ENCODE results near the gene MYO7B. TPM values are rescaled to one million over a fixed set of nuclear protein-coding genes. Genes with fewer than 3 reads are reported as not detected.

Gene MYO7B
- total RNA-seq, 6 donors from 2014 or later: 1.2 to 6.1 (median 3.1) TPM

DNA sequence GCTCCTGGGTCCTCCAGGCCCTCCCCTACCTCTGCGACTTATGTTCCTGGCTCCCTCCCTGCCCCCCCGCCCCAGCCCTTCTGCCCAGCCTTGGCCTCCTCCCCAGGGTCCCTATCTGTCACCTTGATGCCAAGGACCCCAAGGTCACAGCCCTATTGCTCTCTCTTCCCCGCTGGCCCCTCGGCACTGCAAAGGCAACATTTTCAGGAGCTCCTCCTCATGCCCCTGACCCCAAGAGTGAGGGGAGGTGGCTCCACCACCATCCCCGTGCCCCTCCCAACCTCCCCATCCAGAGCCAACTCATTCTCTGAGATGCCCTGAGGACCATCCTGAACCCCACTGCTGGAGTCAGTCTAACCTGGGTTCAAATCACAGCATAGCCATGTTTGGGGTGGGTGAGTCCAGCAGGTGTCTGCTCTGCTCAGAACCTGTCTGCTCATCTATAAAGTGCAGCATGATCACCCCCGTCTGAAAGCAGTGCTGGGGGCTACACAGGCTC is 128.1 kb downstream of the MYO7B start:
- peaks cover 0 to 12% (median 0%) of the 10 kb centered on the region in 4 donors for H3K36me3 ChIP-seq
- no peak for ATAC-seq (ENCODE audit: low FRiP score in 2 of 2)
- H3K4me1 ChIP-seq: peaks cover 35 to 67% (median 49%) of the 10 kb centered on the region in 4 donors
- H3K9me3 ChIP-seq: no peaks in the 10 kb centered on the region
- H3K27me3 ChIP-seq: peaks cover 0 to 6% (median under 1%) of the 10 kb centered on the region in 4 donors
- 70 to 77% methylated on average over 4 to 5 of the region's 6 CpGs for WGBS, 2 donors
- DNase-seq: no peak
- peak overlapping the region; percentile 81 to 89 (median 86) for H3K27ac ChIP-seq
- peak overlapping the region in 3 of 4 donors; percentile 33 to 47 (median 45) for H3K4me3 ChIP-seq
- TF ChIP-seq, protein P1, sequence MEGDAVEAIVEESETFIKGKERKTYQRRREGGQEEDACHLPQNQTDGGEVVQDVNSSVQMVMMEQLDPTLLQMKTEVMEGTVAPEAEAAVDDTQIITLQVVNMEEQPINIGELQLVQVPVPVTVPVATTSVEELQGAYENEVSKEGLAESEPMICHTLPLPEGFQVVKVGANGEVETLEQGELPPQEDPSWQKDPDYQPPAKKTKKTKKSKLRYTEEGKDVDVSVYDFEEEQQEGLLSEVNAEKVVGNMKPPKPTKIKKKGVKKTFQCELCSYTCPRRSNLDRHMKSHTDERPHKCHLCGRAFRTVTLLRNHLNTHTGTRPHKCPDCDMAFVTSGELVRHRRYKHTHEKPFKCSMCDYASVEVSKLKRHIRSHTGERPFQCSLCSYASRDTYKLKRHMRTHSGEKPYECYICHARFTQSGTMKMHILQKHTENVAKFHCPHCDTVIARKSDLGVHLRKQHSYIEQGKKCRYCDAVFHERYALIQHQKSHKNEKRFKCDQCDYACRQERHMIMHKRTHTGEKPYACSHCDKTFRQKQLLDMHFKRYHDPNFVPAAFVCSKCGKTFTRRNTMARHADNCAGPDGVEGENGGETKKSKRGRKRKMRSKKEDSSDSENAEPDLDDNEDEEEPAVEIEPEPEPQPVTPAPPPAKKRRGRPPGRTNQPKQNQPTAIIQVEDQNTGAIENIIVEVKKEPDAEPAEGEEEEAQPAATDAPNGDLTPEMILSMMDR (IDR thresholded peaks at IDR 0.05): no peak
- TF ChIP-seq POLR2AphosphoS5 (IDR thresholded peaks at IDR 0.05): no peak
- no peak for TF ChIP-seq POLR2A (IDR thresholded peaks at IDR 0.05)
- TF ChIP-seq EP300 (IDR thresholded peaks at IDR 0.05): no peak

DNA sequence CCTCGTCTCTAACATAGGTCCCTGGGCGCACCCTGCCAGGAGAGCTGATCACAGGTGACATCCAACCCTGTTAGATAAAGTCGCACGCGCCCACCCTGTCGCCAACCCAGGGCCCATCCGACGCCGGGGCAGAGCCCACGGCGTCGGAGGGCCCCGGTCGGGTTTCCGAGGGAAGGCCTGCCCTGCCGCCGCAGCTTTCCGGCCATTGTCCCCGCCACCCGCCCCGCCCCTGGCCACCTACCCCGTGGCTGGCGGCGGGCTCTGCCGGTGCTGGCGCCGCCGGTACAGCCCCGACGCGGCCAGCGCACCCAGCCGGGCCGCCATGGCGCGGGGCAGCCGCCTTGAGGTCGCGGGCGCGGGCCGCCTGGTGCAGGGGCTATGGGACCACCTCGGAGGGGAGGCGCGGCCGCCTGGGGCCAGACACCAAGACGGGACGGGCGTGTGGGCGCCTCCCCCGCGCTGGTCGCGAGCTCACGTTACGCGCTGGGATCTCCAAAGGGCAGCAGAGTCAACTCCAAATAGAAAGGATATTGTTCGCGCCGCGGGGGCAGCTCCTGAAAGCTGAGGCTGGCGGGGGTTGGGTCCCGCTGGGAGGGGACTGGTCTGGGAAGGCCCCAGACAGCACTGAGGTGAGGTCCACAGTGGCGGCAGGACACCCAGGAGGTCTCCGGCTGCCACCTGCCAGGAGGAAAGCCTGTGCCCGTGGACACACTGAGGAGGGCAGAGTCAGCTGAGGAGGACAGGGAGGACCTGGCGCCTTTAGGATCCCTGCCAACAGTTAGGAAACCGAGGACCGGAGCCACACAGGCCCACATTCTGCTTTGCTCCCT is 128.8 kb downstream of the MYO7B start:
- peak in 1 of 2 donors; percentile 3 for ATAC-seq (ENCODE audit: low FRiP score in 2 of 2)
- peak overlapping the region in 3 of 4 donors; percentile 33 to 47 (median 45) for H3K4me3 ChIP-seq

DNA sequence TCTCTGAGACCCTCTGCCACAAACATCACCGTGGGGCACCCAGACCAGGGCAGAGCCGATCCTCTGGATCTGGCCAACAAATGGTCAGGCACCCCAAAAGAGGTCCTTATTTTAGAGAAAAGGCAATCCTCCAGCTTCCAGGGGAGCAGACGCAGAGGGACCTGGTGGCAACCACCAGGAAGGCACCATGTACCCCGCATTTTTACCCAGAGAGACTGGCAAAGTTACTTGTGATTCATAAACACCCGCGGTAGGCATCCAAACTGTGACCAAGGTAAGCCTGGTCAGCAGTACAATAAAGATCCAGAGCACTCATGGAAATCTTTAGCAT is 129.4 kb downstream of the MYO7B start:
- H3K36me3 ChIP-seq: peaks cover 0 to 8% (median 0%) of the 10 kb centered on the region in 4 donors
- ATAC-seq (ENCODE audit: low FRiP score in 2 of 2): no peak
- H3K4me3 ChIP-seq: peak overlapping the region in 3 of 4 donors; percentile 33 to 47 (median 45)
- WGBS, 2 donors: 76 to 80% methylated on average over 5 to 6 of the region's 6 CpGs
- H3K27ac ChIP-seq: peak overlapping the region; percentile 81 to 89 (median 86)
- TF ChIP-seq, protein P1 (IDR thresholded peaks at IDR 0.05): no peak
- TF ChIP-seq POLR2AphosphoS5 (IDR thresholded peaks at IDR 0.05) (no peak), POLR2A (IDR thresholded peaks at IDR 0.05) (no peak), EP300 (IDR thresholded peaks at IDR 0.05) (no peak)
- no peak for DNase-seq
- H3K9me3 ChIP-seq: no peaks in the 10 kb centered on the region
- H3K4me1 ChIP-seq: peaks cover 30 to 55% (median 42%) of the 10 kb centered on the region in 4 donors
- H3K27me3 ChIP-seq: peaks cover 0 to 6% (median under 1%) of the 10 kb centered on the region in 4 donors

More for the DNA sequence above, 128.8 kb downstream of the MYO7B start:
- Histone ChIP-seq H3K27me3 (peaks cover 0 to 6% (median under 1%) of the 10 kb centered on the region in 4 donors), H3K4me1 (peaks cover 32 to 60% (median 43%) of the 10 kb centered on the region in 4 donors), H3K27ac (peak overlapping the region; percentile 81 to 89 (median 86)), H3K36me3 (peaks cover 0 to 8% (median 0%) of the 10 kb centered on the region in 4 donors), H3K9me3 (no peaks in the 10 kb centered on the region)
- peak; percentile 21 to 88 for DNase-seq
- TF ChIP-seq POLR2A (IDR thresholded peaks at IDR 0.05): peak in 2 of 4 donors; percentile 38 to 41
- TF ChIP-seq POLR2AphosphoS5 (IDR thresholded peaks at IDR 0.05): no peak
- TF ChIP-seq EP300 (IDR thresholded peaks at IDR 0.05): no peak
- TF ChIP-seq, protein P1 (IDR thresholded peaks at IDR 0.05): peak in 1 of 6 experiments; percentile 13
- 6 to 16% methylated on average over 3 to 10 of the region's 69 CpGs for WGBS, 2 donors

DNA sequence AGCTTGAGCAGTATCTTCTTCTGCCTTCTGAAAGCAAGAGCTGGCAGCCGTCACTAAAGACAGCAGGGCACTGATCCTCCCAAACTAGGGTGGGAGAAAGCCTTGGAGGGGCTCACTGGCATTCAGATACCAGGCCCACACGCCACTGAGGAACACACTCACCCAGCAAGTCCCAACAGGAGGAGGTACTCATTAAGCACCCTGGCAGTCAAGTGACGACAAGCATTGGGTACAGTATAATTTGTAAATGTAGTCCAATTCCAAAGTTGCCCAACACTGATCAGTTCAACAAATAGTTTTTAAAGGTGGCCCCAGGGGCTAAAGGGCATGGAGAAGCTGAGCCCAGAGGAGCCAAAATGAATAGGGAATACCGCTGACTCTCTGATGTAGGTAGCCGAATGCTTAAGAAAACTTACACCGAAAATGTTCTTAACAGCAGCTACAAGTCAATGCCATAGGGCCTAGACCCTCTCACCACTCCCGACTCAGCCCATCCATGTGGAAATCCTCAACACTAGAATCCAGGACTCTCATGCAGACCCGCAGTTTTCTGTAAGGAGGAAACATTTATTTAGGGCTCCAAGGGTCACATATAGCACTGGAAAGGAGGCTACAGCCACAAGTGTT is 129.9 kb downstream of the MYO7B start:
- ATAC-seq (ENCODE audit: low FRiP score in 2 of 2) (no peak), DNase-seq (peak in 1 of 2 donors; percentile 7)
- peaks cover 0 to 6% (median under 1%) of the 10 kb centered on the region in 4 donors for H3K27me3 ChIP-seq
- TF ChIP-seq POLR2AphosphoS5 (IDR thresholded peaks at IDR 0.05) (no peak), POLR2A (IDR thresholded peaks at IDR 0.05) (no peak), EP300 (IDR thresholded peaks at IDR 0.05) (no peak)
- TF ChIP-seq, protein P1 (IDR thresholded peaks at IDR 0.05): no peak
- H3K4me1 ChIP-seq: peaks cover 28 to 52% (median 38%) of the 10 kb centered on the region in 4 donors
- H3K4me3 ChIP-seq: peak overlapping the region in 1 of 4 donors; percentile 47
- no peaks in the 10 kb centered on the region for H3K9me3 ChIP-seq
- H3K36me3 ChIP-seq: peaks cover 0 to 8% (median 0%) of the 10 kb centered on the region in 4 donors
- H3K27ac ChIP-seq: peak overlapping the region; percentile 81 to 89 (median 86)
- WGBS, 2 donors: 84 to 86% methylated on average over 7 to 8 of the region's 8 CpGs

Measured in upper lobe of left lung (tissue), 6 donors.